ENCODE measurements around the gene BTBD16. TPM values are rescaled to one million over a fixed set of nuclear protein-coding genes. Genes with fewer than 3 reads are reported as not detected.

The BTBD16 gene
- under 0.01 and 0.07 TPM in 2 replicates for total RNA-seq

DNA sequence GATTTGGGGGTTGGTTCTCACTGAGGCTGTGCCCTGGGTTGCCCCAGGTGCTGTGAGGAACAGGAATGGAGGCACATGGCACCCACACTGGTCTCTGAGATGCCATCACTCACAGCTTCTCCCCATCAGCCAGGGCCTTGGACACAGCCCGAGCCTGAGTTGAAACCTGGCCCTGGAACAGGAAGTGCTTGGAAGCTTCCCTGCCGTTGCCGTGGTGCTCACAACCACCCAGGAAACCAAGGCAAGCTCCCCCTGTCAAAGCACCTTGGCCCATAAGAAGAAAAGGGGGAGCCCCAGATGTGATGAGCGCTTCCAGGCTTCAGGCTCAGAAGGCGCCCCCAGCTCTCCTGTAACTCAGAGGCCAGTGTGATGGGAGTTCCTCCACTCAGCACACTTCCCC, at the start of gene BTBD16:
TSS of gene BTBD16 (plus strand) at position 221 of the 400 bp plus-strand sequence. CDS start 3,786 bp downstream, outside the sequence.

DNA sequence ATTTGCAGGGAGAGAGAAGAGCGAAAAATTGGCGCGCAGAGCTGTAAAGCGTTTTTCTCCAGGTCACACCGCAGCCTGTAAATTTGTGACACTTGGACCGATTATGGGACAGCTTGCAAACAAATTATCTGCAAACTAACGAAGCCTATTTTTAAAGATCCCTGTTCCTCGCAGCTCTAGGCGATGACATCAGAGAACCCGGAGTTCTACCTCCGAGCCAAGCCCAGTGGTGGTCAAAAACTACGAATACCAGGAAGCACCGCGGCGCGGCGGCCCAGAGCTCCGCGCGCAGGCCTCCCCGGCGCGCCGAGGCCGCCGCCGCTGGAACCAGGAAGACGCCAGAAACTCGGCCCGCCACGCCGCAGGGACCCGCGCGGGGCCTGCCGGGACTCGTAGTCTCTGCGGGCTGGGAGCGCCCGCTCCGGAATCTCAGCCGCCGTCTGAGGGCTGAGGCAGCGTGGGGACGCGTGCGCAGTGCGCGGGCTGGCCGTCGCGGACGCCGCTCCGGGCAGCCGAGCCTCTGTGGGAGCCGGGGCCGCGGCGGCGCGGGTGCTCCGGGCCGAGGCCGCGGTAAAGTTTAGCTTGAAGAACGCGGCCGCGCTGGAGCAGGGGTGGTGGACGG, 103.3 kb downstream of the BTBD16 start, which contains the start of gene PLEKHA1:
TSS of gene PLEKHA1 (plus strand) at position 472 of the 622 bp plus-strand sequence. CDS start 18,493 bp downstream, outside the sequence.

Other genes starting within 250 kb of the BTBD16 start
- 54.7 and 67.4 TPM in 2 replicates for gene PLEKHA1, start 103.4 kb downstream of the BTBD16 start, total RNA-seq
- gene ARMS2, start 183.4 kb downstream of the BTBD16 start, total RNA-seq: not detected in 2 replicates
- 120 and 178 TPM in 2 replicates for gene HTRA1, start 190.3 kb downstream of the BTBD16 start, total RNA-seq